ENCODE data around the gene BLVRA. TPM values are rescaled to one million over a fixed set of nuclear protein-coding genes. Genes with fewer than 3 reads are reported as not detected.
A peak's percentile ranks its signal among the peaks of the same experiment; 100 is the strongest.
"Not testable (repeated sequence)": the region's sequence is repeated elsewhere in the genome, so short reads cannot be mapped to it uniquely, and the experiment has no call there.

The BLVRA gene, protein sequence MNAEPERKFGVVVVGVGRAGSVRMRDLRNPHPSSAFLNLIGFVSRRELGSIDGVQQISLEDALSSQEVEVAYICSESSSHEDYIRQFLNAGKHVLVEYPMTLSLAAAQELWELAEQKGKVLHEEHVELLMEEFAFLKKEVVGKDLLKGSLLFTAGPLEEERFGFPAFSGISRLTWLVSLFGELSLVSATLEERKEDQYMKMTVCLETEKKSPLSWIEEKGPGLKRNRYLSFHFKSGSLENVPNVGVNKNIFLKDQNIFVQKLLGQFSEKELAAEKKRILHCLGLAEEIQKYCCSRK
- 36.1 TPM for total RNA-seq

DNA sequence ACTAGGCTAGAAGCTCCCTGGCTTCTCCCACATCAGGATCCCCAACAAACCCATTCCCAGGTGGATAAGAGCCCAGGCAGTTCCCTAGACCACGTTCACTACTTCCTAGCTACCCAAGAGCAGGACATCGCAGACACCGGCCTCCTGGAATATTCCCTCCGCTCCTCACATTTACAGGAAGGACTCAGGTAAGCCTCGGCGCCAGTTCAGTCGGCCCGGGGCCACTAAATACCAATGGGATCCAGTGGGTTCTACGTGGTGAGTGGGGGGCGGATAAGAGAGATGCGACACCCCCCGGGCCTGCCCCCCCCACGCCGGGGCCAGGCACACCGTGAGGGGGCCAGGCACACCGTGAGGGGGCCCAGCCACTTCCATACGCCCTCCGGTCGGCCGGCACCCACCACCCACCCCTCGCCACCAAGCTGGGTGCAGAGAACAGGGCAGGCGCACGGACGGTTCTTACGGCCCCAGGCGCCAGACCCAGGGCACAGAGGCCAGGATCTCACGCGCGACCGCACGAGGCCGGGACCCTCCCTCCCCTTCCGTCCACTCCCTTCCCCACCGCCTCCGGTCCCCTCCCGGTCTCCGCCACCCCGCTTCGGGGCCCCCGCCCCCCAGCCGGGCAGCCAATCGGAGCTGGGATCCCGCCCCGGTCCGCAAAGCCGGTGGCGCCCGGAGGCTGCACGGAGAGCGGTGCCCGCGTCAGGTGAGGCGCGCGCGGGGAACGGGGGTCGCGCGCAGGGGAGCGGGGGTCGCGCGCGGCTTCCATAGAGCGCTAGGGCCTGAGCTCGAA, at the start of gene BLVRA:
BLVRA (plus strand) TSS at position 652 of the 793 bp plus-strand sequence. CDS start 12,479 bp downstream, outside the sequence.
- TF ChIP-seq, protein P1, sequence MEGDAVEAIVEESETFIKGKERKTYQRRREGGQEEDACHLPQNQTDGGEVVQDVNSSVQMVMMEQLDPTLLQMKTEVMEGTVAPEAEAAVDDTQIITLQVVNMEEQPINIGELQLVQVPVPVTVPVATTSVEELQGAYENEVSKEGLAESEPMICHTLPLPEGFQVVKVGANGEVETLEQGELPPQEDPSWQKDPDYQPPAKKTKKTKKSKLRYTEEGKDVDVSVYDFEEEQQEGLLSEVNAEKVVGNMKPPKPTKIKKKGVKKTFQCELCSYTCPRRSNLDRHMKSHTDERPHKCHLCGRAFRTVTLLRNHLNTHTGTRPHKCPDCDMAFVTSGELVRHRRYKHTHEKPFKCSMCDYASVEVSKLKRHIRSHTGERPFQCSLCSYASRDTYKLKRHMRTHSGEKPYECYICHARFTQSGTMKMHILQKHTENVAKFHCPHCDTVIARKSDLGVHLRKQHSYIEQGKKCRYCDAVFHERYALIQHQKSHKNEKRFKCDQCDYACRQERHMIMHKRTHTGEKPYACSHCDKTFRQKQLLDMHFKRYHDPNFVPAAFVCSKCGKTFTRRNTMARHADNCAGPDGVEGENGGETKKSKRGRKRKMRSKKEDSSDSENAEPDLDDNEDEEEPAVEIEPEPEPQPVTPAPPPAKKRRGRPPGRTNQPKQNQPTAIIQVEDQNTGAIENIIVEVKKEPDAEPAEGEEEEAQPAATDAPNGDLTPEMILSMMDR (IDR thresholded peaks at IDR 0.05) = no peak
- peak within 1 kb of the TSS; percentile 95 to 96 for H3K4me3 ChIP-seq
- intact Hi-C loops (cut with DNase I) = loop anchor here (1.0 to 5.0 kb wide), 2 partner anchors 29 to 79 kb away; partner anchors contain the start of gene COA1
- peaks cover 0 to 13% of the 10 kb centered on the region in 2 donors for H3K4me1 ChIP-seq
- peak within 1 kb of the TSS; percentile 63 to 87 for H3K27ac ChIP-seq
- no peaks in the 10 kb centered on the region for H3K36me3 ChIP-seq
- H3K27me3 ChIP-seq = no peaks in the 10 kb centered on the region
- no peaks in the 10 kb centered on the region for H3K9me3 ChIP-seq
- DNase-seq (ENCODE audit: low spot score in 2 of 2) = peak; percentile 27 to 79

DNA sequence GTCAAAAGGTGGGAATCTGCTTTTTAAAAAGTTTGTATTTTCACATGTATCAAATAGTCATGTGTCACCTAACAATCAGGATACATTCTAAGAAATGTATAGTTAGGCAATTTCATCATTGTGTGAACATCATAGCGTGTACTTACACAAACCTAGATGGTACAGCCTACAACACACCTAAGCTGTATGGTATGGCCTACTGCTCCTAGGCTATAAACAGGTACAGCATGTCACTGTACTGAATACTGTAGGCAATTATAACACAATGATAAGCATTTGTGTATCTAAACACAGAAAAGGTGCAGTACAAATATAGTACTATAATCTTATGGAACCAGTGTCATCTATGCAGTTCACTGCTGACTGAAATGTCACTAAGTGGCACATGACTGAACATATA, 47.0 kb upstream of the BLVRA start:
- no peak for DNase-seq (ENCODE audit: low spot score in 2 of 2)
- intact Hi-C loops (cut with DNase I) = no loop called here
- Histone ChIP-seq H3K4me1 (no peaks in the 10 kb centered on the region), H3K27me3 (no peaks in the 10 kb centered on the region), H3K4me3 (no peak overlapping the region), H3K27ac (no peak overlapping the region), H3K36me3 (peaks cover 0 to 5% of the 10 kb centered on the region in 2 donors), H3K9me3 (peaks cover 0 to 11% of the 10 kb centered on the region in 2 donors)
- TF ChIP-seq, protein P1 (IDR thresholded peaks at IDR 0.05) = no peak

DNA sequence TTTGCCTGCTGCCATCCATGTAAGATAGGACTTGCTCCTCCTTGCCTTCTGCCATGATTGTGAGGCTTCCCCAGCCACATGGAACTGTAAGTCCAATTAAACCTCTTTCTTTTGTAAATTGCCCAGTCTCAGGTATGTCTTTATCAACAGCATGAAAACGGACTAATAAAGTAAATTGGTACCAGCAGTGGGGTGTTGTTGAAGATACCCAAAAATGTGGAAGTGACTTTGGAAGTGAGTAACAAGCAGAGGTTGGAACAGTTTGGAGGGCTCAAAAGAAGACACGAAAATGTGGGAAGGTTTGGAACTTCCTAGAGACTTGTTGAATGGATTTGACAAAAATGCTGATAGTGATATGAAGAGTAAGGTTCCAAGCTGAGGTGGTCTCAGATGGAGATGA, 42.5 kb upstream of the BLVRA start:
- H3K9me3 ChIP-seq; intact Hi-C loops (cut with DNase I); H3K36me3 ChIP-seq; DNase-seq (ENCODE audit: low spot score in 2 of 2); H3K27ac ChIP-seq; H3K4me3 ChIP-seq; H3K4me1 ChIP-seq; H3K27me3 ChIP-seq: not testable (repeated sequence)

DNA sequence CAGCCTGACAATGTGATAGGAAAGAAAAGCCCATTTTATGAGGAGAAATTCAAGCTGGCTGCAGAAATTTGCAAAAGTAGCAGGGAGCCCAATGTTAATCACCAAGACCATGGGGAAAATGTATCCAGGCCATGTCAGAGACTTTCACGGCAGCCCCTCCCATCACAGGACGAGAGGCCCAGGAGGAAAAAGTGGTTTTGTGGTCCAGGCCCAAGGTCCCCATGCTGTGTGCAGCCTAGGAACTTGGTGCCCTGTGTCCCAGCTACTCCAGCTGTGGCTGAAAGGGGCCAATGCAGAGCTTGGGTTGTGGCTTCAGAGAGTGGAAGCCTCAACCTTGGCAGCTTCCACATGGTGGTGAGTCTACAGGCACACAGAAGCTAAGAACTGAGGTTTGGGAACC, 41.9 kb upstream of the BLVRA start:
- Histone ChIP-seq H3K4me1 (no peaks in the 10 kb centered on the region), H3K4me3 (no peak overlapping the region), H3K36me3 (peaks cover 0 to 5% of the 10 kb centered on the region in 2 donors), H3K27me3 (no peaks in the 10 kb centered on the region), H3K27ac (no peak overlapping the region), H3K9me3 (no peaks in the 10 kb centered on the region)
- intact Hi-C loops (cut with DNase I) = no loop called here
- TF ChIP-seq, protein P1 (IDR thresholded peaks at IDR 0.05) = no peak
- no peak for DNase-seq (ENCODE audit: low spot score in 2 of 2)

DNA sequence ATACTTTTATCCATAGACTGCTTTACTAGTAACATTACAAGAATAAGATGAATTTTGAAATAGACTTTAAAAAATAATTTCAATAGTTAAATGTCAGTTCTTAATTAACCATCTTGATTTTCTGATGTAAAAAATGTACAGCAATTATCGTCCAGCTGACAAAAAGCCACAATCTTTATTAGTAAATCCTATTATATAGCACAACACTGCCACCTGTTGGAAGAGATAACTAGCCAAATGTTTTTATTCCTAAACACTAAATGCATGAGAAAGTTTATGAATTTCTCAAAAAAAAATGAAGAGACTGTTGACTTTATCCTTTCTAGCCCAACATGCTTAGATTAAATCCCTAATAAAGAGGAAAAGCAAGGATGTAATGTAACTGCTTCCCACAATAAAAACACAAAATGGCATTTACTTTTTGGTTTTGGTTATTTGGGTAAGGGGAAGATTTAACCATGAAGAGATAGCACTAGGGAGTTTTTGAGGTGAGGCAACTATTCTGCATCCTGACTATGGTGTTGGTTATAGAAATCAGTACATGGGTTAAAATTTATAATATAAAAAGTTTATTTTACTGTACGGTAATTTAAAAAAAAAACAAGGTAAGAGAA, 37.2 kb upstream of the BLVRA start:
- no peaks in the 10 kb centered on the region for H3K27me3 ChIP-seq
- no peaks in the 10 kb centered on the region for H3K9me3 ChIP-seq
- H3K27ac ChIP-seq = no peak overlapping the region
- no peak overlapping the region for H3K4me3 ChIP-seq
- H3K36me3 ChIP-seq = no peaks in the 10 kb centered on the region
- no peak for DNase-seq (ENCODE audit: low spot score in 2 of 2)
- H3K4me1 ChIP-seq = no peaks in the 10 kb centered on the region
- intact Hi-C loops (cut with DNase I) = loop anchor here (1.0 to 10.0 kb wide), 3 partner anchors 21 to 786 kb away; partner anchors contain the start of genes MRPL32 and PSMA2
- TF ChIP-seq, protein P1 (IDR thresholded peaks at IDR 0.05) = peak; percentile 56 to 75 (median 66)
